ENCODE data around the gene C15orf39.
"Not testable (repeated sequence)": the region's sequence is repeated elsewhere in the genome, so short reads cannot be mapped to it uniquely, and the experiment has no call there.

The C15orf39 gene

GRCh38 chr15:75211436-75212199 lies 9.9 kb downstream of the C15orf39 start:
- no peak for DNase-seq (ENCODE audit: low read depth in 2 of 2)

- no peak for DNase-seq (ENCODE audit: low read depth in 2 of 2)
Observed at GRCh38 chr15:75212200-75212858, 10.6 kb downstream of the C15orf39 start.

GRCh38 chr15:75213212-75213767 lies 11.6 kb downstream of the C15orf39 start:
- no peak for DNase-seq (ENCODE audit: low read depth in 2 of 2)

- DNase-seq (ENCODE audit: low read depth in 2 of 2): no peak
Observed at GRCh38 chr15:75213768-75214221, 12.1 kb downstream of the C15orf39 start.

GRCh38 chr15:75214293-75215096 lies 12.8 kb downstream of the C15orf39 start:
- DNase-seq (ENCODE audit: low read depth in 2 of 2): no peak

- no peak for DNase-seq (ENCODE audit: low read depth in 2 of 2)
Observed at GRCh38 chr15:75215107-75216004, 13.7 kb downstream of the C15orf39 start.

- DNase-seq (ENCODE audit: low read depth in 2 of 2): no peak
Observed at GRCh38 chr15:75217012-75217411, 15.3 kb downstream of the C15orf39 start.

- DNase-seq (ENCODE audit: low read depth in 2 of 2): not testable (repeated sequence)
Observed at GRCh38 chr15:75217574-75217973, 15.9 kb downstream of the C15orf39 start.

GRCh38 chr15:75219507-75219929 lies 17.8 kb downstream of the C15orf39 start:
- not testable (repeated sequence) for DNase-seq (ENCODE audit: low read depth in 2 of 2)

GRCh38 chr15:75223688-75224087 lies 22.0 kb downstream of the C15orf39 start:
- DNase-seq (ENCODE audit: low read depth in 2 of 2): no peak

GRCh38 chr15:75224281-75224680 lies 22.6 kb downstream of the C15orf39 start:
- DNase-seq (ENCODE audit: low read depth in 2 of 2): no peak

GRCh38 chr15:75225102-75225836 lies 23.6 kb downstream of the C15orf39 start:
- DNase-seq (ENCODE audit: low read depth in 2 of 2): not testable (repeated sequence)

GRCh38 chr15:75225951-75226732 lies 24.5 kb downstream of the C15orf39 start:
- no peak for DNase-seq (ENCODE audit: low read depth in 2 of 2)

GRCh38 chr15:75227112-75227511 lies 25.4 kb downstream of the C15orf39 start:
- DNase-seq (ENCODE audit: low read depth in 2 of 2): not testable (repeated sequence)

- no peak for DNase-seq (ENCODE audit: low read depth in 2 of 2)
Observed at GRCh38 chr15:75227663-75228280, 26.1 kb downstream of the C15orf39 start.

- no peak for DNase-seq (ENCODE audit: low read depth in 2 of 2)
Observed at GRCh38 chr15:75228787-75229186, 27.1 kb downstream of the C15orf39 start.

GRCh38 chr15:75229191-75230015 lies 27.7 kb downstream of the C15orf39 start:
- no peak for DNase-seq (ENCODE audit: low read depth in 2 of 2)

GRCh38 chr15:75230016-75230343 lies 28.3 kb downstream of the C15orf39 start:
- no peak for DNase-seq (ENCODE audit: low read depth in 2 of 2)

All from stimulated activated CD4-positive, alpha-beta T cell treated with anti-CD3 and anti-CD28 coated beads, Interleukin-1b, Interleukin-23, amount 100 ng/mL, for 1 hour (primary cell).